GM20000 (cell line): ENCODE measurements around the gene PRDM16.

Experiments
- DNase-seq: peaks from one replicate; pipeline ENCODE4 v3.0.0; 2012; ENCODE audit warnings: low spot score
- TF ChIP-seq, protein P1 (sequence below): IDR thresholded peaks from 2 replicates; pipeline ENCODE4 v1.5.1; 2012; ENCODE audit warnings: mild to moderate bottlenecking, control low read depth; ENCODE audit errors: extremely low read depth, missing control alignments

The PRDM16 gene

DNA sequence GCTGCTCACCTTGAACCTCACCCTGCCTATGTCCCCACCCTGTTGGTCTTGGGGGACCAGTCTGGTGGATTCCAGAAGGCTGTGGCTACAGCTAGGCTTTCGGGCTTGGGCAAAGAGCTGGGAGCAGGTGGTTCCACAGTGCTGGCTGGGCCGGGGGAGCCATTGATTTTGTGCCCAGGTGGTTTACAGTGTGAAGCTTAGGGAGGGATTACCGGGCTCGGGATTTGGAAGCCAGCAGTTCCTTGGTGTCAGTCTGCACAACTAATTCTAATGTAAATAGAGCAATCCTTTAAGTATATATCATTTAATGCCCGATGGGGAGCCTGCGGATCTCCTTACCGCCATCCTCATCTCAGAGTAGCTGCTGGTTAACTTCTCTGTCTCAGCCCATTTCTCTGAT, 38.2 kb downstream of the PRDM16 start:
- no peak for DNase-seq
- TF ChIP-seq, protein P1, sequence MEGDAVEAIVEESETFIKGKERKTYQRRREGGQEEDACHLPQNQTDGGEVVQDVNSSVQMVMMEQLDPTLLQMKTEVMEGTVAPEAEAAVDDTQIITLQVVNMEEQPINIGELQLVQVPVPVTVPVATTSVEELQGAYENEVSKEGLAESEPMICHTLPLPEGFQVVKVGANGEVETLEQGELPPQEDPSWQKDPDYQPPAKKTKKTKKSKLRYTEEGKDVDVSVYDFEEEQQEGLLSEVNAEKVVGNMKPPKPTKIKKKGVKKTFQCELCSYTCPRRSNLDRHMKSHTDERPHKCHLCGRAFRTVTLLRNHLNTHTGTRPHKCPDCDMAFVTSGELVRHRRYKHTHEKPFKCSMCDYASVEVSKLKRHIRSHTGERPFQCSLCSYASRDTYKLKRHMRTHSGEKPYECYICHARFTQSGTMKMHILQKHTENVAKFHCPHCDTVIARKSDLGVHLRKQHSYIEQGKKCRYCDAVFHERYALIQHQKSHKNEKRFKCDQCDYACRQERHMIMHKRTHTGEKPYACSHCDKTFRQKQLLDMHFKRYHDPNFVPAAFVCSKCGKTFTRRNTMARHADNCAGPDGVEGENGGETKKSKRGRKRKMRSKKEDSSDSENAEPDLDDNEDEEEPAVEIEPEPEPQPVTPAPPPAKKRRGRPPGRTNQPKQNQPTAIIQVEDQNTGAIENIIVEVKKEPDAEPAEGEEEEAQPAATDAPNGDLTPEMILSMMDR: no peak

DNA sequence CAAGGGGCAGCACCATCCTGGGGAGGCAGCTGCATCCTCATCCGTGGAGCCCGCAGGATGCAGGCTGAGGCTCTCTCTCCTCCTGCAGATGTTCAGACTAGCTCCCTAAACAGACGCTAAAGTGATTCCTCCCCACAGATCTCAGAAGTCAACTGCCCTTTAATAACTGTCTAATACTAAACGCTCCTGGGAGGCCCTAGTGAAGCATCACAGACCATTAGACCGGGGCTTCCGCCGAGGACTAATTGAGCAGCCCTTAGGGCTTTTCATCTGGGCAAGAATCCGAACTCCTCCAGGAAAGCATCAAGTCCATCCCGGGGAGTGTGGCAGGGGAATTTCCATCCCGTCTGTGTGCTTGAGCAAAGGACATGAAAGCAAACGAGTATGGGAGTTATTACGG, 40.4 kb downstream of the PRDM16 start:
- no peak for DNase-seq
- TF ChIP-seq, protein P1: no peak

DNA sequence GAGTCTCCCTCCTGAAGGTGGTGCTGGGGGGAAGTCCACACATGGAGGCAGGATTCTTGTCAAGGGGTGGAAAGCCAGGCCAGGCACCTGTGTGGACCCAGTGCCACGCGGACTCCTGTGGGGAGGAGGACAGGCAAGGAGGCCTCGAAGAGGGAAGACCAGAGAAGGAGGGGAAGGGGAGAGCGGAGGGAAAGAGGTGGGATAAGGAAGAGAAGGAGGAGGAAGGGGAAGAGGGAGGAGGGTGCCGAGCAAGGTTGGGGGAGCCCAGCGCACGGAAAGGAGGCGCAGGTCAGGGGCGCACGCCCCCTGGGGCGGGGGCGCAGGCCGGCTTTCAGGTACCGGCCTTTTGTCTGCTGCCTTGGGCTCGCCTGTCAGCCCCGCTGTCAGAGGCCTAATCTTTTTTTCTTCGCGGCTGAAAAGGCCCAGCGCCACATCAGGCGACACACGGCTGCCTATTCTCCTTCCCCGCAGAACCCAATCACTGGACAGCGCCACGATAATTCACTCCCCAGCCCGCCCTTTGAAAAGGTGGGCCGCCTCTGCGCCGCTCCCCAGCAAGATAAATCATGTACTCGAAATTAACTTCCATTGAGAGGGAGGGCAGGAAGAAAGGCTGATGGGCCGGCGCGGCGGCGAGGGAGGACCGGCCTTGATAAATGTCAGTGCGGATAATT, 42.5 kb downstream of the PRDM16 start:
- TF ChIP-seq, protein P1: no peak
- no peak for DNase-seq

DNA sequence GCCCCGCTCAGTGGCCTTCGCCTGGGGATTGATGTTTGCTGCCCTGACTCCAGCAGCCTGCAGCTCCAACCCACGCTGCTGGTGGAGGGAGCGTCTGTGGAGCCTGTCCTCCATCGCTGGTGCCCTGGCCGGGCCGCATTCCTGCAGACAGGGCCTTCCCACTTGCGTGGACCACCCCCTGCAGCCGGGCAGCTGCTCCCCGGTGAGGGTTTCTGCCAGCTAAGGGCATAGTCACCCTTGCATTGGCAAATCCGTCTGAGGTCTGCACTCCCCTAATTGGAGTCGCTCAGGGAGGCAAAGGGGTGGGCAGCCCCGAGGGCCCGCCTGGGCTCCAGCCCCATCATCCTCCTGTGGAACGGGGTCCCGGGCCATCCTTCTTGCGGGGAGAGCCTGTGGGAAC, 43.5 kb downstream of the PRDM16 start:
- no peak for DNase-seq
- TF ChIP-seq, protein P1: no peak

DNA sequence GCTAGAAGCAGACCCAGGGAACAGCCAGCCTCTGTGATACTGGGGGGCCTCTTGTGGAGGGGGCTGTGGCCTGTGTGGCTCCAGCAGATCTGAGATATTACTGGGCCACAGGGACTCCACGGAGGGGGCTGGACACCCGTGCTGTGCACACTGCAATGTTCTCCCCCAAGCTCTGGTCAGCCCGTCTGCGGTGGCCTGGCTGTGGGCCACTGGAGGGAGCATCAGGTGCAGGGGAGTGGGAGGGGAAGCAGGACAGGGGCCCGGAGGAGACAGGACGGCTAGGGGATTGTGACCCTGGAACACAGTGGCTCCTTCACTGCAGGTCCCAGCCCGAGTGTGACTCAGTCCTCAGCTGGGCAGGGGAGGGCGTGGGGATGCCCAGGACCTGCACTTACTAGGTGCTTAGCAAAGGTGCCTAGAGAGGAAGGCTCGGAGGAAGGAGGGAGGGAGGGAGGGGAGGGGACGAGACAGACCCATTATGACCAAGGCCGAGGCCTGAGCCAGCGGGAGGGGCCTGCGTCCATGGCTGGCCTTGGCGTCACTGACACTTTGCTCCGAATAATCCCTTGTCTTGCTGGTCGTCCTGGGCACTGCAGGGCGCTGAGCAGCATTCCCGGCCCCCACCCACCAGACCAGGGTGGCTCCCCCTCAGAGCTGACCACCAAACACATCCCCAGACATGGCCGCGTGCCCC, 44.2 kb downstream of the PRDM16 start:
- no peak for DNase-seq
- TF ChIP-seq, protein P1: no peak

DNA sequence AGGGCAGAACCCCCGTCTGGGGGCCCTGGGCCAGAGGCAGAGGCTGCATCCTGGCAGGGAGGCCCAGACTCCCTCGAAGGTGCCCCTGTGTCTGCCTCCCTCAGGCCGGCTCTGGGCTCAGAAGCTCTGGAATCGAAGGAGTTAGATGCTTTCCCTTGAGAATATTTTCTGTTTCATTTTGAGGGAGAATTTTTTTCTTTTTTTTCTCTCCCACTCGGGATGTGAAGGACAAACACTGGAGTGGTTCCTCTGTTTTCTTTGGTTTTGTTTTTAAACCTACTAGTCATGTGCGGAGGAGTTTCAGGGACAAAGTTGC, 44.7 kb downstream of the PRDM16 start:
- DNase-seq: no peak
- TF ChIP-seq, protein P1: no peak

DNA sequence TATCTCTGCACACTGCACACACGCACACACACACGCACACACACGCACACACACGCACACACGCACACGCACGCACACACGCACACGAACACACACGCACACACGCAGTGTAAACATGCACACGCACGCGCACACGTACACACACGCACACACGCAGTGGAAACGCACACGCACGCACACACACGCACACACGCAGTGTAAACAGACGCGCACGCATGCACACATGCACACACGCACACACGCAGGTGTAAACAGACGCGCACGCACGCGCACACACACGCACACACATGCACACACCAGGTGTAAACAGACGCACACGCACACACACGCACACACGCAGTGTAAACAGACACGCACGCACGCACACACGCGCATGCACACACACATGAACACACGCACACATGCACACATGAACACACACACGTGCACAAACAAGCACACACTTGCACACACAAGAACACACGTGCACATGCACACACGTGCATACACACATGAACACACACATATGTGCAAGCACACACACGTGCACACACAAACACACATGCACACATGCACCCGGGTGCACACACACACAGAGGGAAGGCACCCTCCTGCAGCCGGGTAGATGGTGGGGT, 45.2 kb downstream of the PRDM16 start:
- TF ChIP-seq, protein P1: no peak
- DNase-seq: no peak
